GM23338 (cell line): ENCODE data around the gene ZNF594. TPM values are rescaled to one million over a fixed set of nuclear protein-coding genes. Genes with fewer than 3 reads are reported as not detected.

Source experiments
- ATAC-seq: fragments of 200-7000 bp; cut with Tn5 transposase; 3 replicates; pipeline ENCODE4 v1.9.1; 2020
- DNase-seq: peaks from one replicate; pipeline ENCODE4 v3.0.0-alpha.2; 2015; ENCODE audit warnings: low spot score
- H2AFZ ChIP-seq: fragments of 200-600 bp; sonication (generic); 2 replicates; pipeline ENCODE4 v1.8.0; 2016; ENCODE audit warnings: antibody characterized with exemption, mild to moderate bottlenecking, moderate library complexity
- H3F3A ChIP-seq: fragments of 200-600 bp; sonication (generic); replicated peaks from 2 replicates; pipeline ENCODE4 v1.8.0; 2017; ENCODE audit warnings: antibody characterized with exemption, mixed run types, low read depth
- H3K27ac ChIP-seq: fragments of 200-600 bp; sonication (generic); 2 replicates; pipeline ENCODE4 v1.6.1; 2016; ENCODE audit warnings: low read depth
- H3K27me3 ChIP-seq: fragments of 200-600 bp; sonication (generic); 2 replicates; pipeline ENCODE4 v1.8.0; 2016; ENCODE audit warnings: mild to moderate bottlenecking, mixed run types, moderate library complexity; ENCODE audit not compliant: insufficient read depth
- H3K36me3 ChIP-seq: fragments of 200-600 bp; sonication (generic); 2 replicates; pipeline ENCODE4 v1.8.0; 2016; ENCODE audit warnings: mild to moderate bottlenecking; ENCODE audit not compliant: insufficient read depth
- H3K4me1 ChIP-seq: fragments of 200-600 bp; sonication (generic); 2 replicates; pipeline ENCODE4 v1.8.0; 2016; ENCODE audit warnings: mild to moderate bottlenecking, moderate library complexity; ENCODE audit not compliant: insufficient read depth
- H3K4me2 ChIP-seq: fragments of 200-600 bp; sonication (generic); 2 replicates; pipeline ENCODE4 v1.7.1; 2017; ENCODE audit warnings: mixed run types
- H3K4me3 ChIP-seq: fragments of 200-600 bp; sonication (generic); 2 replicates; pipeline ENCODE4 v1.6.1; 2016; ENCODE audit warnings: mixed run types
- H3K79me2 ChIP-seq: fragments of 200-600 bp; sonication (generic); replicated peaks from 2 replicates; pipeline ENCODE4 v1.8.0; 2017; ENCODE audit warnings: mild to moderate bottlenecking; ENCODE audit not compliant: insufficient read depth
- H3K9me2 ChIP-seq: fragments of 200-600 bp; sonication (generic); 2 replicates; pipeline ENCODE4 v1.8.0; 2017; ENCODE audit not compliant: insufficient read depth
- H4K20me1 ChIP-seq: fragments of 200-600 bp; sonication (generic); replicated peaks from 2 replicates; pipeline ENCODE4 v1.8.0; 2017; ENCODE audit warnings: mild to moderate bottlenecking; ENCODE audit not compliant: insufficient read depth
- H3K27ac Mint-ChIP-seq: 2 replicates; pipeline ENCODE4 v1.8.0; 2020; ENCODE audit warnings: inconsistent platforms, mild to moderate bottlenecking, moderate library complexity, mixed read lengths
- H3K27me3 Mint-ChIP-seq: 3 replicates; pipeline ENCODE4 v1.8.0; 2022; ENCODE audit warnings: low read depth, mild to moderate bottlenecking, moderate library complexity, mixed read lengths, inconsistent platforms; ENCODE audit not compliant: insufficient read depth, poor library complexity
- H3K36me3 Mint-ChIP-seq: 3 replicates; pipeline ENCODE4 v1.8.0; 2021; ENCODE audit warnings: low read depth, mild to moderate bottlenecking, inconsistent platforms, moderate library complexity, mixed read lengths
- H3K4me1 Mint-ChIP-seq: 3 replicates; pipeline ENCODE4 v1.8.0; 2020; ENCODE audit warnings: mild to moderate bottlenecking, inconsistent platforms, mixed read lengths
- H3K4me3 Mint-ChIP-seq: 3 replicates; pipeline ENCODE4 v1.8.0; 2021; ENCODE audit warnings: moderate library complexity, mild to moderate bottlenecking, inconsistent platforms, mixed read lengths
- H3K9me3 Mint-ChIP-seq: 3 replicates; pipeline ENCODE4 v1.8.0; 2020; ENCODE audit warnings: moderate library complexity, mild to moderate bottlenecking, inconsistent platforms, mixed read lengths
- CREB1 ChIP-seq: fragments of 250-450 bp; sonication (Bioruptor Pico); IDR thresholded peaks from 2 replicates; pipeline ENCODE4 v1.5.0; 2020; ENCODE audit warnings: low read depth, mild to moderate bottlenecking, moderate library complexity
- ETS1 ChIP-seq: IDR thresholded peaks from 2 replicates; pipeline ENCODE4 v1.6.1; 2016; ENCODE audit warnings: antibody characterized with exemption
- EZH2 ChIP-seq: fragments of 200-600 bp; sonication (generic); IDR thresholded peaks from one replicate; pipeline ENCODE4 v1.8.0; 2017; ENCODE audit warnings: antibody characterized with exemption, mild to moderate bottlenecking, low read depth; ENCODE audit not compliant: unreplicated experiment
- EZH2phosphoT487 ChIP-seq: fragments of 200-600 bp; sonication (generic); IDR thresholded peaks from one replicate; pipeline ENCODE4 v1.8.1; 2018; ENCODE audit warnings: antibody characterized with exemption; ENCODE audit not compliant: unreplicated experiment
- JUNB ChIP-seq: IDR thresholded peaks from one replicate; pipeline ENCODE4 v1.6.1; 2016; ENCODE audit warnings: antibody characterized with exemption; ENCODE audit not compliant: unreplicated experiment
- NANOG ChIP-seq: IDR thresholded peaks from 2 replicates; pipeline ENCODE4 v1.6.1; 2016; ENCODE audit warnings: antibody characterized with exemption, borderline replicate concordance
- POLR2AphosphoS5 ChIP-seq: IDR thresholded peaks from 2 replicates; pipeline ENCODE4 v1.6.1; 2016; ENCODE audit warnings: antibody characterized with exemption, low read depth
- STAT1 ChIP-seq: IDR thresholded peaks from one replicate; pipeline ENCODE4 v1.6.1; 2016; ENCODE audit warnings: antibody characterized with exemption; ENCODE audit not compliant: unreplicated experiment
- ZNF114 ChIP-seq: fragments of 250-450 bp; sonication (Bioruptor Pico); IDR thresholded peaks from 2 replicates; pipeline ENCODE4 v1.5.0; 2020; ENCODE audit warnings: mild to moderate bottlenecking, moderate library complexity
- ZNF331 ChIP-seq: fragments of 250-450 bp; sonication (Bioruptor Pico); IDR thresholded peaks from 2 replicates; pipeline ENCODE4 v1.5.0; 2020; ENCODE audit warnings: low read depth, mild to moderate bottlenecking, moderate library complexity
- ZNF462 ChIP-seq: fragments of 250-450 bp; sonication (Bioruptor Pico); IDR thresholded peaks from 2 replicates; pipeline ENCODE4 v1.5.0; 2020; ENCODE audit warnings: mild to moderate bottlenecking, moderate library complexity
- polyA plus RNA-seq: library from polyadenylated mRNA; unstranded; fragments of >200 nt; fragmentation: Nextera tagmentation; extraction: Ambion mirVana; gene quantifications from 2 replicates; pipeline ENCODE4 v1.2.1, GENCODE V29; 2016
- total RNA-seq: library from RNA; depleted of rRNA; stranded (reverse); fragments of >200 nt; shearing (Covaris generic); gene quantifications from 2 replicates; pipeline ENCODE4 v1.2.3, GENCODE V29; 2014
- TF ChIP-seq, protein P1 (sequence below): IDR thresholded peaks from one replicate; pipeline ENCODE4 v1.6.1; 2018; ENCODE audit warnings: antibody characterized with exemption; ENCODE audit not compliant: unreplicated experiment
- TF ChIP-seq, protein P2 (sequence below), 2 experiments: fragments of 200-600 bp in 1 of 2; sonication (generic) in 1 of 2; conservative IDR thresholded peaks; 2 replicates each; pipeline versions ENCODE4 v1.5.1 to v1.6.1; 2016 to 2017; ENCODE audit warnings: antibody characterized with exemption in 2 of 2, low read depth in 2 of 2, mild to moderate bottlenecking in 2 of 2, moderate library complexity in 1 of 2

ZNF594 gene
- total and polyA plus RNA-seq, 2 experiments from 2014 or later, result 7.0 to 15.6 TPM

GRCh38 chr17:5194346-5194745 is 2.7 kb upstream of the ZNF594 start:
- peaks cover 21% of the 10 kb centered on the region for H3K36me3 Mint-ChIP-seq
- peaks cover 6% of the 10 kb centered on the region for H3K4me1 ChIP-seq
- H3K79me2 ChIP-seq, result peaks cover 22% of the 10 kb centered on the region
- no peaks in the 10 kb centered on the region; the same call in 1 of the 3 replicates for H3K4me1 Mint-ChIP-seq
- H3K9me3 Mint-ChIP-seq, result peaks cover 28% of the 10 kb centered on the region
- no peak overlapping the region for H3K4me3 Mint-ChIP-seq
- ATAC-seq (no peak), DNase-seq (no peak)
- no peaks in the 10 kb centered on the region for H3K27me3 ChIP-seq
- H3K4me3 ChIP-seq, result no peak overlapping the region
- peaks cover 17% of the 10 kb centered on the region; the same call in 1 of the 2 replicates for H3K9me2 ChIP-seq
- peaks cover 16% of the 10 kb centered on the region for H3K27me3 Mint-ChIP-seq
- 0 out of 2 replicates have a peak, but pooled peaks cover 3% of the 10 kb centered on the region for H3F3A ChIP-seq
- H3K27ac ChIP-seq, result no peak overlapping the region
- H2AFZ ChIP-seq, result no peak overlapping the region
- TF ChIP-seq ZNF462, result no peak
- no peak for TF ChIP-seq EZH2phosphoT487
- no peak for TF ChIP-seq ZNF114 (CRISPR knock-in tag)
- TF ChIP-seq POLR2AphosphoS5, result no peak
- TF ChIP-seq JUNB, result no peak
- TF ChIP-seq ETS1, result no peak
- TF ChIP-seq CREB1 (CRISPR knock-in tag), result no peak
- TF ChIP-seq EZH2, result no peak
- no peak for TF ChIP-seq ZNF331 (CRISPR knock-in tag)
- no peak for TF ChIP-seq NANOG
- TF ChIP-seq, protein P1, sequence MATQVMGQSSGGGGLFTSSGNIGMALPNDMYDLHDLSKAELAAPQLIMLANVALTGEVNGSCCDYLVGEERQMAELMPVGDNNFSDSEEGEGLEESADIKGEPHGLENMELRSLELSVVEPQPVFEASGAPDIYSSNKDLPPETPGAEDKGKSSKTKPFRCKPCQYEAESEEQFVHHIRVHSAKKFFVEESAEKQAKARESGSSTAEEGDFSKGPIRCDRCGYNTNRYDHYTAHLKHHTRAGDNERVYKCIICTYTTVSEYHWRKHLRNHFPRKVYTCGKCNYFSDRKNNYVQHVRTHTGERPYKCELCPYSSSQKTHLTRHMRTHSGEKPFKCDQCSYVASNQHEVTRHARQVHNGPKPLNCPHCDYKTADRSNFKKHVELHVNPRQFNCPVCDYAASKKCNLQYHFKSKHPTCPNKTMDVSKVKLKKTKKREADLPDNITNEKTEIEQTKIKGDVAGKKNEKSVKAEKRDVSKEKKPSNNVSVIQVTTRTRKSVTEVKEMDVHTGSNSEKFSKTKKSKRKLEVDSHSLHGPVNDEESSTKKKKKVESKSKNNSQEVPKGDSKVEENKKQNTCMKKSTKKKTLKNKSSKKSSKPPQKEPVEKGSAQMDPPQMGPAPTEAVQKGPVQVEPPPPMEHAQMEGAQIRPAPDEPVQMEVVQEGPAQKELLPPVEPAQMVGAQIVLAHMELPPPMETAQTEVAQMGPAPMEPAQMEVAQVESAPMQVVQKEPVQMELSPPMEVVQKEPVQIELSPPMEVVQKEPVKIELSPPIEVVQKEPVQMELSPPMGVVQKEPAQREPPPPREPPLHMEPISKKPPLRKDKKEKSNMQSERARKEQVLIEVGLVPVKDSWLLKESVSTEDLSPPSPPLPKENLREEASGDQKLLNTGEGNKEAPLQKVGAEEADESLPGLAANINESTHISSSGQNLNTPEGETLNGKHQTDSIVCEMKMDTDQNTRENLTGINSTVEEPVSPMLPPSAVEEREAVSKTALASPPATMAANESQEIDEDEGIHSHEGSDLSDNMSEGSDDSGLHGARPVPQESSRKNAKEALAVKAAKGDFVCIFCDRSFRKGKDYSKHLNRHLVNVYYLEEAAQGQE, result no peak
- no peak for TF ChIP-seq STAT1
- TF ChIP-seq, protein P2, sequence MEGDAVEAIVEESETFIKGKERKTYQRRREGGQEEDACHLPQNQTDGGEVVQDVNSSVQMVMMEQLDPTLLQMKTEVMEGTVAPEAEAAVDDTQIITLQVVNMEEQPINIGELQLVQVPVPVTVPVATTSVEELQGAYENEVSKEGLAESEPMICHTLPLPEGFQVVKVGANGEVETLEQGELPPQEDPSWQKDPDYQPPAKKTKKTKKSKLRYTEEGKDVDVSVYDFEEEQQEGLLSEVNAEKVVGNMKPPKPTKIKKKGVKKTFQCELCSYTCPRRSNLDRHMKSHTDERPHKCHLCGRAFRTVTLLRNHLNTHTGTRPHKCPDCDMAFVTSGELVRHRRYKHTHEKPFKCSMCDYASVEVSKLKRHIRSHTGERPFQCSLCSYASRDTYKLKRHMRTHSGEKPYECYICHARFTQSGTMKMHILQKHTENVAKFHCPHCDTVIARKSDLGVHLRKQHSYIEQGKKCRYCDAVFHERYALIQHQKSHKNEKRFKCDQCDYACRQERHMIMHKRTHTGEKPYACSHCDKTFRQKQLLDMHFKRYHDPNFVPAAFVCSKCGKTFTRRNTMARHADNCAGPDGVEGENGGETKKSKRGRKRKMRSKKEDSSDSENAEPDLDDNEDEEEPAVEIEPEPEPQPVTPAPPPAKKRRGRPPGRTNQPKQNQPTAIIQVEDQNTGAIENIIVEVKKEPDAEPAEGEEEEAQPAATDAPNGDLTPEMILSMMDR (conservative IDR thresholded peaks at IDR 0.05; ENCODE audit: low read depth in 2 of 2), result no peak
- no peak overlapping the region for H3K4me2 ChIP-seq
- peaks cover 14% of the 10 kb centered on the region for H3K36me3 ChIP-seq
- H3K27ac Mint-ChIP-seq, result no peak overlapping the region
- no peaks in the 10 kb centered on the region for H4K20me1 ChIP-seq
